ENCODE measurements around the gene COTL1.
"Not testable (repeated sequence)": the region's sequence is repeated elsewhere in the genome, so short reads cannot be mapped to it uniquely, and the experiment has no call there.

Gene COTL1

DNA sequence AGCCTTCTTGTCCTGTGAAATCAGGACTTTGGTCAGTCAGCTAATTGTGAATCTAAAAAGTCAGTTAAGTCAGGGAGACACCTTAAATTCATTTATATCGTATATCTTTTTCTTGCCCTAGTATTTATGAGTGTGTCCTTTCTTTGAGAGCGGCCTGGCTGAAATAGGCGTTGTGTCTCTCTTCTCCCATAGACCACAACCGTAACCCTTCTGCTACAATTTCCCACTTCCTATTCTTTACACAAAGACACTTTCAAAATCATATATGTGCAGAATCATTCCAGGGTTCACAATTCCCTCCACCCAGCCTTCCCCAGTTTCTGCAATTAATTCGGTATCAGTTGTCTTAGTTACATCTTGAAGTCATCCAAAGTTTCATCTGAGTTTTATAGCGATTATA, 14.0 kb upstream of the COTL1 start:
- DNase-seq (ENCODE audit: low read depth) = no peak
- H3K4me3 ChIP-seq (ENCODE audit: low read depth, low read length) = no peak overlapping the region
- TF ChIP-seq, protein P1, sequence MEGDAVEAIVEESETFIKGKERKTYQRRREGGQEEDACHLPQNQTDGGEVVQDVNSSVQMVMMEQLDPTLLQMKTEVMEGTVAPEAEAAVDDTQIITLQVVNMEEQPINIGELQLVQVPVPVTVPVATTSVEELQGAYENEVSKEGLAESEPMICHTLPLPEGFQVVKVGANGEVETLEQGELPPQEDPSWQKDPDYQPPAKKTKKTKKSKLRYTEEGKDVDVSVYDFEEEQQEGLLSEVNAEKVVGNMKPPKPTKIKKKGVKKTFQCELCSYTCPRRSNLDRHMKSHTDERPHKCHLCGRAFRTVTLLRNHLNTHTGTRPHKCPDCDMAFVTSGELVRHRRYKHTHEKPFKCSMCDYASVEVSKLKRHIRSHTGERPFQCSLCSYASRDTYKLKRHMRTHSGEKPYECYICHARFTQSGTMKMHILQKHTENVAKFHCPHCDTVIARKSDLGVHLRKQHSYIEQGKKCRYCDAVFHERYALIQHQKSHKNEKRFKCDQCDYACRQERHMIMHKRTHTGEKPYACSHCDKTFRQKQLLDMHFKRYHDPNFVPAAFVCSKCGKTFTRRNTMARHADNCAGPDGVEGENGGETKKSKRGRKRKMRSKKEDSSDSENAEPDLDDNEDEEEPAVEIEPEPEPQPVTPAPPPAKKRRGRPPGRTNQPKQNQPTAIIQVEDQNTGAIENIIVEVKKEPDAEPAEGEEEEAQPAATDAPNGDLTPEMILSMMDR (conservative IDR thresholded peaks at IDR 0.05; ENCODE audit: low read depth, low read length) = no peak

DNA sequence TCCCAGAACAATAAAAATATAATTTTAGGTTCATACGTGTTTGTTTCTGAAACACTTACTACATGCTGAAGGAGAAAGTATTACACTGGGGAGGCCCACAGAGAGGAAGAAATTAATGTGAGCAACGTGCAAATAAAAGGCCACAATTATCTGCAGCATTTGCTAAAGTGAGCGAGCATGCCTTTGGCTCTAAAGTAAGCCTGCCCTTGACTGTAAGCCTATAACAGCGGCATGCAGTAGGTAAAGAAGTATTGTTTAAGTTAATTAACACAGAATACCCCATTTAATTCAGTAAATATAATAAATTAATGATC, 13.2 kb upstream of the COTL1 start:
- no peak overlapping the region for H3K4me3 ChIP-seq (ENCODE audit: low read depth, low read length)
- TF ChIP-seq, protein P1 (conservative IDR thresholded peaks at IDR 0.05; ENCODE audit: low read depth, low read length) = no peak
- DNase-seq (ENCODE audit: low read depth) = no peak

DNA sequence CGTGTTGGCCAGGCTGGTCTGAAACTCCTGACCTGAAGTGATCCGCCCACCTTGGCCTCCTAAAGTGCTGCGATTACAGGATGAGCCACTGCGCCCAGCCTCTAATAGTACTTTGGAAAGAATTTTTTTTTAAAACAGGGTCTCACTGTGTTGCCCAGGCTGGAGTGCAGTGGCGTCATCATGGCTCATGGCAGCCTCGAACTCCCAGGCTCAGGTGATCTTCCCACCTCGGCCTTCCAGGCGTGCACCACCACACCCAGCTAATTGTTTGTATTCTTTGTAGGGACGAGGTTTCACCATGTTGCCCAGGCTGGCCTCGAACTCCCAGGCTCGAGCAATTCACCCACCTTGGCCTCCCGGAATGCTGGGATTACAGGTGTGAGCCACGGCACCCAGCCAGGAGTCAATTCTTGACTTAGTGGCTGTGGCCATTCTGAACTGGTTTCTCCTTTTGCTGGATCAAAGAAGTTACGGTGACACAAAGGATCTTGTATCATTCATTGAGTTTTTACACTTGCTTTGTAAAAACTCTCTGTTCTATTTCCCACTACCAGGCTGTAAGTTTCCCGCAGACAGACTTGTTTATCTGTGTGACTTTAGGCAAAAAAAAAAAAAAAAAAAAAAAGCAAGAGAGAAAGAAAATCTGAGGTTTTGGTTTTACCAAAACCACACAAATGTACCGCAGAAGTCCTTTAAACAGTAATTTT, 12.7 kb upstream of the COTL1 start:
- H3K4me3 ChIP-seq (ENCODE audit: low read depth, low read length) = no peak overlapping the region
- TF ChIP-seq, protein P1 (conservative IDR thresholded peaks at IDR 0.05; ENCODE audit: low read depth, low read length) = no peak
- no peak for DNase-seq (ENCODE audit: low read depth)

DNA sequence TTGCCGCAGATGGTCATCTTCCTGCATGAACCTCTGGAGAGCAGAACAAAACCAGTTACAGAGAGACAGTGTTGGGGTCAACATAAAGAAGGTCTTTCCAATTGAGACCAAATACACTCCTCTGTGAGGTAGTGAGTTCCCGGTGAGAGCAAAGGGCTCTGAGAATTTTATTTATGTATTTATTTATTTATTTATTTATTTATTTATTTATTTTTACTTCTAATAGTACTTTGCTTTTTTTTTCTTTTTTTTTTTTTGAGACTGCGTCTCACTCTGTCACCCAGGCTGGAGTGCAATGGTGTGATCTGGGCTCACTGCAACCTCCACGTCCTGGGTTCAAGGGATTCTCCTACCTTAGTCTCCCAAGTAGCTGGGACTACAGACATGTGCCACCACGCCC, 12.1 kb upstream of the COTL1 start:
- DNase-seq (ENCODE audit: low read depth) = no peak
- TF ChIP-seq, protein P1 (conservative IDR thresholded peaks at IDR 0.05; ENCODE audit: low read depth, low read length) = no peak
- no peak overlapping the region for H3K4me3 ChIP-seq (ENCODE audit: low read depth, low read length)

DNA sequence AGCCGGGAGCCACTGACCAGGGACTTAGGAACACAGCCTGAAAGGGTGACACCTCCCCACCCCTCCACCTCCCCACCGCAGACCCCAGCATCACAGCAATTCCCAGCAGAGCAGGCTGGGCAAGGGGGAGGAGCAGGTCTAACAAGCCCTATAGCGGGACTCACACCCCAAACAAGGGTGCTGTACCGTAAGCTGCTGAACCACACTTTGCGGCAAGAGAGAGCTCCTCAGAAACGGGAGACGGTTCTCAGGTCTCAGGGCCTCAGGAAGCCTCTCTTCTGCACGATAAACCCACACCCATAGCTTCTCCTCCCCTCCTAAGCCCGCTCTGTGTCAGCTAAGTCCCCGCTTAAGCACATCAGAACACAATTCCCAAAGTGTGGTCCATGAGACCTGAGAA, 11.7 kb upstream of the COTL1 start:
- DNase-seq (ENCODE audit: low read depth) = no peak
- TF ChIP-seq, protein P1 (conservative IDR thresholded peaks at IDR 0.05; ENCODE audit: low read depth, low read length) = no peak
- H3K4me3 ChIP-seq (ENCODE audit: low read depth, low read length) = no peak overlapping the region

DNA sequence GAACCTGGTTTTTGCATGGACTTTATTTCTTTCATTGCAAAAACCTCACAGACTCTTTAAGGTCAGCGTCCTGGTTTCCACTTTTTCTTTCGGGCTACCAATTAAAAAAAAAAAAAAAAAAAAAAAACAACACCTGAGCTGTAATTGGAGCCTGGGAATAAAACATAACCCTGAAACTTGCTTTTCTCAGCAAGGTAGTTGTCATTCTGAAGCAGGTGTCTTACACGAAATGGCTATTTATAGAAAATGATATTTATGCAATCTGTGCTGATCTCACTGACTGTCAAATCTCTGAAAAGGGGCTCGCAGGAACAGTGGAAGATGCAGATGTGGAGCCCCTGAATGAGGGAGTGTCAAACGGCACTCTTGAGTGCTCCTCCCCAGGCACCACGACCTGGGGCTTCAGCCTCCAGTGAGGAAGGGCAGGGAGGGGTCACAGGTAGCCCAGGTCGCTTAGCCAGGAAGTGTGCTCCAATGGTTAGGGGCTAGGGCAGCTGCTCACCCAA, 10.4 kb upstream of the COTL1 start:
- no peak overlapping the region for H3K4me3 ChIP-seq (ENCODE audit: low read depth, low read length)
- TF ChIP-seq, protein P1 (conservative IDR thresholded peaks at IDR 0.05; ENCODE audit: low read depth, low read length) = no peak
- no peak for DNase-seq (ENCODE audit: low read depth)

DNA sequence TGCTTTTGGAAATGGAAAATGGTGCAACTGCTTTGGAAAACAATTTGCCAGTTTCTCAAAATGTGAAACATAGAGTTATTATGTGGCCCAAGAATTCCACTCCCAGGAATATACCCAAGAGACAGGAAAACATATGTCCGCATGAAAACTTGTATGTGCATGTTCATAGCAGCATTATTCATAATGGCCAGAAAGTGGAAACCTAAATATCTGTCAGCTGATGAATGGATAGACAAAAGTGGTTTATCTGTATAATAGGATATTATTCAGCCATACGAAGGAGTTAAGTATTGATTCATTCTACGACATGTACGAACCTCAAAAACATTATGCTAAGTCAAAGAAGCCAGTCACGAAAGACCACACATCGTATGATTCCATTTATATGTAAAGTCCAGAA, 7.7 kb upstream of the COTL1 start:
- TF ChIP-seq, protein P1 (conservative IDR thresholded peaks at IDR 0.05; ENCODE audit: low read depth, low read length) = no peak
- H3K4me3 ChIP-seq (ENCODE audit: low read depth, low read length) = no peak overlapping the region
- DNase-seq (ENCODE audit: low read depth) = no peak

DNA sequence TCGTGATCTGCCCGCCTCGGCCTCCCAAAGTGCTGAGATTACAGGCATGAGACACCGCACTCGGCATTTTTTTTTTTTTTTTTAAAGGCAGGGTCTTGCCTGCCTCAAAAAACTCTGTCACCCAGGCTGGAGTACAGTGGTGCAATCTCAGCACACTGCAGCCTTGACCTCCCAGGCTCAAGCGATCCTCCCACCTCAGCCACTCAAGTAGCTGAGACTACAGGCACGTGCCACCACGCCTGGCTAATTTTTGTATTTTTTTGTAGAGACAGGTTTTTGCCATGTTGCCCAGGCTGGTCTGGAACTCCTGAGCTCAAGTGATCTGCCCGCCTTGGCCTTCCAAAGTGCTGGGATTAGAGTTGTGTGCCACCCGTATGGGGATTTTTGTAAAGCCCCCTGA, 3.0 kb upstream of the COTL1 start:
- not testable (repeated sequence) for DNase-seq (ENCODE audit: low read depth); H3K4me3 ChIP-seq (ENCODE audit: low read depth, low read length)
